H9 (cell line): Measurements from ENCODE around the gene SORCS2. TPM values are rescaled to one million over a fixed set of nuclear protein-coding genes. Genes with fewer than 3 reads are reported as not detected.

Source experiments
- DNase-seq: peaks from one replicate; pipeline ENCODE4 v3.0.0-alpha.2; 2017
- H2AFZ ChIP-seq: one replicate; pipeline ENCODE4 v1.6.1; 2013; ENCODE audit warnings: mild to moderate bottlenecking, low read length, control low read depth, moderate library complexity
- H2AK5ac ChIP-seq: 2 replicates; pipeline ENCODE4 v1.6.1; 2013; ENCODE audit warnings: low read length, control low read depth, mixed read lengths; ENCODE audit not compliant: insufficient read length
- H2BK120ac ChIP-seq: one replicate; pipeline ENCODE4 v1.6.1; 2013; ENCODE audit warnings: low read depth, mild to moderate bottlenecking, low read length, control low read depth, inconsistent platforms; ENCODE audit not compliant: poor library complexity, severe bottlenecking
- H2BK12ac ChIP-seq: 2 replicates; pipeline ENCODE4 v1.6.1; 2013; ENCODE audit warnings: low read length, control low read depth, mixed read lengths, low read depth; ENCODE audit not compliant: insufficient read length
- H2BK15ac ChIP-seq: 2 replicates; pipeline ENCODE4 v1.6.1; 2013; ENCODE audit warnings: low read depth, low read length, control low read depth
- H2BK20ac ChIP-seq: one replicate; pipeline ENCODE4 v1.6.1; 2013; ENCODE audit warnings: low read depth, mild to moderate bottlenecking, low read length, control low read depth, inconsistent platforms; ENCODE audit not compliant: poor library complexity, severe bottlenecking
- H2BK5ac ChIP-seq: 2 replicates; pipeline ENCODE4 v1.6.1; 2013; ENCODE audit warnings: low read length, control low read depth, mixed read lengths; ENCODE audit not compliant: insufficient read length
- H3K14ac ChIP-seq: 2 replicates; pipeline ENCODE4 v1.6.1; 2013; ENCODE audit warnings: low read length, control low read depth; ENCODE audit not compliant: insufficient read depth
- H3K18ac ChIP-seq: 2 replicates; pipeline ENCODE4 v1.6.1; 2013; ENCODE audit warnings: low read depth, mild to moderate bottlenecking, mixed read lengths, low read length, control low read depth; ENCODE audit not compliant: insufficient read length
- H3K23ac ChIP-seq: 2 replicates; pipeline ENCODE4 v1.6.1; 2013; ENCODE audit warnings: low read length, control low read depth, mixed read lengths, low read depth; ENCODE audit not compliant: insufficient read length
- H3K23me2 ChIP-seq: 2 replicates; pipeline ENCODE4 v1.6.1; 2013; ENCODE audit warnings: low read depth, mild to moderate bottlenecking, mixed read lengths, low read length, control low read depth; ENCODE audit not compliant: insufficient read length, poor library complexity, severe bottlenecking
- H3K27ac ChIP-seq: 2 replicates; pipeline ENCODE4 v1.5.1; 2013; ENCODE audit warnings: low read length, control low read depth, mixed read lengths, low read depth; ENCODE audit not compliant: insufficient read length
- H3K27me3 ChIP-seq: 2 replicates; pipeline ENCODE4 v1.6.1; 2013; ENCODE audit warnings: low read length, control low read depth, inconsistent platforms; ENCODE audit not compliant: insufficient read depth
- H3K4ac ChIP-seq: 2 replicates; pipeline ENCODE4 v1.6.1; 2013; ENCODE audit warnings: low read depth, mild to moderate bottlenecking, control low read depth, inconsistent platforms, low read length, moderate library complexity
- H3K4me1 ChIP-seq: 2 replicates; pipeline ENCODE4 v1.6.1; 2013; ENCODE audit warnings: low read length, control low read depth, inconsistent platforms; ENCODE audit not compliant: insufficient read depth
- H3K4me2 ChIP-seq: 2 replicates; pipeline ENCODE4 v1.6.1; 2013; ENCODE audit warnings: low read length, control low read depth, mixed read lengths; ENCODE audit not compliant: insufficient read length, insufficient read depth
- H3K56ac ChIP-seq: 2 replicates; pipeline ENCODE4 v1.6.1; 2013; ENCODE audit warnings: low read depth, mild to moderate bottlenecking, mixed read lengths, low read length, control low read depth; ENCODE audit not compliant: insufficient read length
- H3K79me1 ChIP-seq: 2 replicates; pipeline ENCODE4 v1.6.1; 2013; ENCODE audit warnings: low read depth, mild to moderate bottlenecking, moderate library complexity, low read length, control low read depth, inconsistent platforms; ENCODE audit not compliant: insufficient read depth, poor library complexity, severe bottlenecking
- H3K79me2 ChIP-seq: 2 replicates; pipeline ENCODE4 v1.6.1; 2013; ENCODE audit warnings: low read length, control low read depth, inconsistent platforms; ENCODE audit not compliant: insufficient read depth
- H3K9ac ChIP-seq: 2 replicates; pipeline ENCODE4 v1.6.1; 2013; ENCODE audit warnings: low read length, control low read depth, mixed read lengths; ENCODE audit not compliant: insufficient read length; ENCODE audit errors: extremely low read depth
- H3K9me3 ChIP-seq: one replicate; pipeline ENCODE4 v1.6.1; 2013; ENCODE audit warnings: low read depth, low read length, inconsistent platforms; ENCODE audit not compliant: control insufficient read depth
- H3T11ph ChIP-seq: one replicate; pipeline ENCODE4 v1.6.1; 2013; ENCODE audit warnings: mild to moderate bottlenecking, low read length, control low read depth, inconsistent platforms
- H4K20me1 ChIP-seq: one replicate; pipeline ENCODE4 v1.6.1; 2013; ENCODE audit not compliant: control insufficient read depth, insufficient read length, insufficient read depth
- H4K5ac ChIP-seq: 2 replicates; pipeline ENCODE4 v1.6.1; 2013; ENCODE audit warnings: low read depth, mild to moderate bottlenecking, mixed read lengths, low read length, control low read depth; ENCODE audit not compliant: insufficient read length
- H4K8ac ChIP-seq: replicated peaks from 2 replicates; pipeline ENCODE4 v1.6.1; 2013; ENCODE audit warnings: low read length, control low read depth, mixed read lengths, low read depth; ENCODE audit not compliant: insufficient read length
- H4K91ac ChIP-seq: 2 replicates; pipeline ENCODE4 v1.6.1; 2013; ENCODE audit warnings: low read depth, mild to moderate bottlenecking, moderate library complexity, mixed read lengths, low read length, control low read depth; ENCODE audit not compliant: insufficient read length
- H3K27ac Mint-ChIP-seq, 3 experiments: 2 replicates in 2 of 3; 3 replicates in 1 of 3; pipeline ENCODE4 v1.8.0; 2020 to 2021; ENCODE audit warnings: mixed read lengths in 3 of 3, mild to moderate bottlenecking in 1 of 3, moderate library complexity in 1 of 3
- H3K27me3 Mint-ChIP-seq: 2 replicates; pipeline ENCODE4 v1.8.0; 2021; ENCODE audit warnings: low read depth, mild to moderate bottlenecking, moderate library complexity, mixed read lengths
- H3K36me3 Mint-ChIP-seq, 3 experiments: 2 replicates in 2 of 3; 3 replicates in 1 of 3; pipeline ENCODE4 v1.8.0; 2020 to 2021; ENCODE audit warnings: low read depth in 3 of 3, mixed read lengths in 3 of 3; ENCODE audit not compliant: insufficient read depth in 1 of 3
- H3K4me1 Mint-ChIP-seq, 2 experiments: 2 replicates each; pipeline ENCODE4 v1.8.0; 2020; ENCODE audit warnings: mixed read lengths in 2 of 2
- H3K4me3 Mint-ChIP-seq, 2 experiments: 2 replicates in 1 of 2; 3 replicates in 1 of 2; pipeline ENCODE4 v1.8.0; 2020 to 2021; ENCODE audit warnings: mild to moderate bottlenecking in 2 of 2, mixed read lengths in 2 of 2, moderate library complexity in 1 of 2
- H3K9me3 Mint-ChIP-seq, 2 experiments: 2 replicates in 1 of 2; 3 replicates in 1 of 2; pipeline ENCODE4 v1.8.0; 2020; ENCODE audit warnings: mild to moderate bottlenecking in 2 of 2, mixed read lengths in 2 of 2, moderate library complexity in 1 of 2
- WGBS: extraction: QIAGEN DNeasy Blood & Tissue Kit; methylation state at CpG from one replicate; pipeline ENCODE4 v1.1.7; 2013; ENCODE audit warnings: missing lambda C conversion rate, low lambda C conversion rate, mixed read lengths; ENCODE audit not compliant: insufficient read length; ENCODE audit errors: extremely low coverage; 5-methylcytosine and 5-hydroxymethylcytosine counted together
- total RNA-seq: library from RNA; stranded (reverse); gene quantifications from 2 replicates; pipeline ENCODE4 v1.2.1, GENCODE V29; 2021
- TF ChIP-seq, protein P1 (sequence below): fragments of 200-600 bp; sonication (generic); conservative IDR thresholded peaks from 3 replicates; pipeline ENCODE4 v1.8.0; 2021; ENCODE audit warnings: antibody characterized with exemption, mild to moderate bottlenecking

SORCS2 gene
- total RNA-seq, 1 experiment from 2014 or later = 0.57 TPM

DNA sequence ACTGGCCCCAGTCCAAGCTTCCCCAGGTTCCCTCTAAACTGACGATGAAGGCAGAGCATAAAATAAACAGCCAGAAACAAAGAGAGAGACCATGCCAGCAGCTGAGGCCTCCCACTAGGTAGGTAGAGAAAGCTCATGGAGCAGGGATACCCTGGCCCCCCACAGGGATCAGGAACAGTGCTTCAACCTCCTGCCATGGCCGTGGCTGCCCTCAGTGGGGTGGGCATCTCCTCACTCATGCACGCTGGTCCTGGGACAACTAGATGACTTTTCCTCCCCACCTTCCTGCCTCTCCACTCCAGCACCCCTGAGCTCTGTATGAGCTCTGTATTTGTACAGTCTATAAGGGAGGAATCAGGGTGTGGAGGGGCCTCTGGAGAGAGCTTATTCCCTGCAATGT is 360.1 kb downstream of the SORCS2 start:
- Mint-ChIP-seq H3K27me3 (peaks cover 23% of the 10 kb centered on the region), H3K36me3 (peaks cover 6 to 14% (median 6%) of the 10 kb centered on the region in 3 experiments), H3K9me3 (peaks cover 26 to 29% of the 10 kb centered on the region in 2 experiments), H3K4me1 (no peaks in the 10 kb centered on the region), H3K27ac (no peak overlapping the region), H3K4me3 (no peak overlapping the region; a peak in 1 of 5 replicates)
- H4K20me1 ChIP-seq = no peaks in the 10 kb centered on the region
- no peak overlapping the region for H3K56ac ChIP-seq
- H2AFZ ChIP-seq = no peak overlapping the region
- no peak overlapping the region for H3T11ph ChIP-seq
- no peaks in the 10 kb centered on the region for H3K79me2 ChIP-seq
- H4K5ac ChIP-seq = no peak overlapping the region
- no peaks in the 10 kb centered on the region for H3K27me3 ChIP-seq
- no CpG with 5 or more reads among the region's 3 CpGs for WGBS
- H3K9me3 ChIP-seq = peaks cover 15% of the 10 kb centered on the region
- no peak overlapping the region for H2AK5ac ChIP-seq
- no peak overlapping the region for H3K27ac ChIP-seq
- no peak overlapping the region for H2BK12ac ChIP-seq
- H4K91ac ChIP-seq = no peak overlapping the region
- no peak overlapping the region for H3K14ac ChIP-seq
- no peak overlapping the region for H3K4ac ChIP-seq
- no peak overlapping the region for H2BK20ac ChIP-seq
- H2BK120ac ChIP-seq = no peak overlapping the region
- no peak for DNase-seq
- no peak overlapping the region for H3K23ac ChIP-seq
- H3K9ac ChIP-seq = no peak overlapping the region
- TF ChIP-seq, protein P1, sequence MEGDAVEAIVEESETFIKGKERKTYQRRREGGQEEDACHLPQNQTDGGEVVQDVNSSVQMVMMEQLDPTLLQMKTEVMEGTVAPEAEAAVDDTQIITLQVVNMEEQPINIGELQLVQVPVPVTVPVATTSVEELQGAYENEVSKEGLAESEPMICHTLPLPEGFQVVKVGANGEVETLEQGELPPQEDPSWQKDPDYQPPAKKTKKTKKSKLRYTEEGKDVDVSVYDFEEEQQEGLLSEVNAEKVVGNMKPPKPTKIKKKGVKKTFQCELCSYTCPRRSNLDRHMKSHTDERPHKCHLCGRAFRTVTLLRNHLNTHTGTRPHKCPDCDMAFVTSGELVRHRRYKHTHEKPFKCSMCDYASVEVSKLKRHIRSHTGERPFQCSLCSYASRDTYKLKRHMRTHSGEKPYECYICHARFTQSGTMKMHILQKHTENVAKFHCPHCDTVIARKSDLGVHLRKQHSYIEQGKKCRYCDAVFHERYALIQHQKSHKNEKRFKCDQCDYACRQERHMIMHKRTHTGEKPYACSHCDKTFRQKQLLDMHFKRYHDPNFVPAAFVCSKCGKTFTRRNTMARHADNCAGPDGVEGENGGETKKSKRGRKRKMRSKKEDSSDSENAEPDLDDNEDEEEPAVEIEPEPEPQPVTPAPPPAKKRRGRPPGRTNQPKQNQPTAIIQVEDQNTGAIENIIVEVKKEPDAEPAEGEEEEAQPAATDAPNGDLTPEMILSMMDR = no peak
- no peak overlapping the region for H2BK5ac ChIP-seq
- H3K23me2 ChIP-seq = no peaks in the 10 kb centered on the region
- H2BK15ac ChIP-seq = no peak overlapping the region
- no peaks in the 10 kb centered on the region for H3K4me1 ChIP-seq
- no peak overlapping the region for H3K4me2 ChIP-seq
- H3K18ac ChIP-seq = no peak overlapping the region
- no peak overlapping the region for H4K8ac ChIP-seq
- H3K79me1 ChIP-seq = no peaks in the 10 kb centered on the region
